MM.1S (cell line): Measurements from ENCODE around the gene RPS19BP1.

Experiments
- EZH2 ChIP-seq: fragments of 300-600 bp; sonication (generic); optimal IDR thresholded peaks from 2 replicates; pipeline ENCODE3; 2017; ENCODE audit warnings: low read depth, mild to moderate bottlenecking, antibody characterized with exemption, low read length, mixed read lengths
- EZH2phosphoT487 ChIP-seq: fragments of 300-600 bp; sonication (generic); IDR thresholded peaks from 2 replicates; pipeline ENCODE4 v1.6.1; 2018; ENCODE audit warnings: antibody characterized with exemption, low read length
- TF ChIP-seq, protein P1 (sequence below): fragments of 300-600 bp; sonication (generic); IDR thresholded peaks from 2 replicates; pipeline ENCODE4 v1.5.1; 2016; ENCODE audit warnings: antibody characterized with exemption, low read length, mixed read lengths

- TF ChIP-seq, protein P1, sequence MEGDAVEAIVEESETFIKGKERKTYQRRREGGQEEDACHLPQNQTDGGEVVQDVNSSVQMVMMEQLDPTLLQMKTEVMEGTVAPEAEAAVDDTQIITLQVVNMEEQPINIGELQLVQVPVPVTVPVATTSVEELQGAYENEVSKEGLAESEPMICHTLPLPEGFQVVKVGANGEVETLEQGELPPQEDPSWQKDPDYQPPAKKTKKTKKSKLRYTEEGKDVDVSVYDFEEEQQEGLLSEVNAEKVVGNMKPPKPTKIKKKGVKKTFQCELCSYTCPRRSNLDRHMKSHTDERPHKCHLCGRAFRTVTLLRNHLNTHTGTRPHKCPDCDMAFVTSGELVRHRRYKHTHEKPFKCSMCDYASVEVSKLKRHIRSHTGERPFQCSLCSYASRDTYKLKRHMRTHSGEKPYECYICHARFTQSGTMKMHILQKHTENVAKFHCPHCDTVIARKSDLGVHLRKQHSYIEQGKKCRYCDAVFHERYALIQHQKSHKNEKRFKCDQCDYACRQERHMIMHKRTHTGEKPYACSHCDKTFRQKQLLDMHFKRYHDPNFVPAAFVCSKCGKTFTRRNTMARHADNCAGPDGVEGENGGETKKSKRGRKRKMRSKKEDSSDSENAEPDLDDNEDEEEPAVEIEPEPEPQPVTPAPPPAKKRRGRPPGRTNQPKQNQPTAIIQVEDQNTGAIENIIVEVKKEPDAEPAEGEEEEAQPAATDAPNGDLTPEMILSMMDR, result no peak
- TF ChIP-seq EZH2 (no peak), EZH2phosphoT487 (no peak)
These were observed 40.9 kb downstream of the RPS19BP1 start for GRCh38 chr22:39491696-39492095.
